Measurements from ENCODE around the gene FRYL. TPM values are rescaled to one million over a fixed set of nuclear protein-coding genes. Genes with fewer than 3 reads are reported as not detected.
"Not testable (repeated sequence)": the region's sequence is repeated elsewhere in the genome, so short reads cannot be mapped to it uniquely, and the experiment has no call there.

FRYL gene
- total RNA-seq (ENCODE audit: unreplicated experiment) = 93.3 TPM
- long read RNA-seq, partial matches to known transcripts = 2 of 5 reads
- long read RNA-seq, other reads (novel, unspliced or antisense) = 2 of 5 reads

GRCh38 chr4:48779998-48780864 lies at the start of gene FRYL:
Gene FRYL, minus strand, starts transcription at chr4:48780279. Its CDS starts 145,869 bp downstream, at chr4:48634410.
- H3K4me3 Mint-ChIP-seq (ENCODE audit: unreplicated experiment) = peak within 1 kb of the TSS; percentile 99
- H3K27me3 Mint-ChIP-seq (ENCODE audit: unreplicated experiment) = peaks cover 13% of the 10 kb centered on the region
- TF ChIP-seq, protein P1, sequence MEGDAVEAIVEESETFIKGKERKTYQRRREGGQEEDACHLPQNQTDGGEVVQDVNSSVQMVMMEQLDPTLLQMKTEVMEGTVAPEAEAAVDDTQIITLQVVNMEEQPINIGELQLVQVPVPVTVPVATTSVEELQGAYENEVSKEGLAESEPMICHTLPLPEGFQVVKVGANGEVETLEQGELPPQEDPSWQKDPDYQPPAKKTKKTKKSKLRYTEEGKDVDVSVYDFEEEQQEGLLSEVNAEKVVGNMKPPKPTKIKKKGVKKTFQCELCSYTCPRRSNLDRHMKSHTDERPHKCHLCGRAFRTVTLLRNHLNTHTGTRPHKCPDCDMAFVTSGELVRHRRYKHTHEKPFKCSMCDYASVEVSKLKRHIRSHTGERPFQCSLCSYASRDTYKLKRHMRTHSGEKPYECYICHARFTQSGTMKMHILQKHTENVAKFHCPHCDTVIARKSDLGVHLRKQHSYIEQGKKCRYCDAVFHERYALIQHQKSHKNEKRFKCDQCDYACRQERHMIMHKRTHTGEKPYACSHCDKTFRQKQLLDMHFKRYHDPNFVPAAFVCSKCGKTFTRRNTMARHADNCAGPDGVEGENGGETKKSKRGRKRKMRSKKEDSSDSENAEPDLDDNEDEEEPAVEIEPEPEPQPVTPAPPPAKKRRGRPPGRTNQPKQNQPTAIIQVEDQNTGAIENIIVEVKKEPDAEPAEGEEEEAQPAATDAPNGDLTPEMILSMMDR (IDR thresholded peaks at IDR 0.05; ENCODE audit: unreplicated experiment) = no peak
- H3K36me3 Mint-ChIP-seq (ENCODE audit: low read depth, unreplicated experiment) = peaks cover 14% of the 10 kb centered on the region
- H3K27ac Mint-ChIP-seq (ENCODE audit: unreplicated experiment) = peak within 1 kb of the TSS; percentile 96
- H3K4me1 Mint-ChIP-seq (ENCODE audit: unreplicated experiment) = peaks cover 42% of the 10 kb centered on the region
- peak; percentile 98 for DNase-seq (ENCODE audit: low spot score)
- H3K9me3 Mint-ChIP-seq (ENCODE audit: unreplicated experiment) = no peaks in the 10 kb centered on the region

DNA sequence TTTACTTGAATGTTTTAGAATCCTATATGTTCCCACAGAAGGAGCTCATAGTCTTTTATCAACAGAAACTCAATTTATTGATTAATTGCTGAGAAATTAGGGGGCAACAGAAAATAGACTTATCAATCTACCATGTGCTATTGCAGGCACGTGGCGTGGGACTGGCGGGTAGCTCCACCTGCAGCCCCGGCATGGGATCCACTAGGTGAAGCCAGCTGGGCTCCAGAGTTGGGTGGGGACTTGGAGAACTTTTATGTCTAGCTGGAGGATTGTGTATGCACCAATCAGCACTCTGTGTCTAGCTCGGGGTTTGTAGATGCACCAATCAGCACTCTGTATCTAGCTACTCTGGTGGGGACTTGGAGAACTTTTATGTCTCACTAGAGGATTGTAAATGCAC lies 47.5 kb upstream of the FRYL start:
- TF ChIP-seq, protein P1 (IDR thresholded peaks at IDR 0.05; ENCODE audit: unreplicated experiment) = no peak
- H3K9me3 Mint-ChIP-seq (ENCODE audit: unreplicated experiment) = no peaks in the 10 kb centered on the region

DNA sequence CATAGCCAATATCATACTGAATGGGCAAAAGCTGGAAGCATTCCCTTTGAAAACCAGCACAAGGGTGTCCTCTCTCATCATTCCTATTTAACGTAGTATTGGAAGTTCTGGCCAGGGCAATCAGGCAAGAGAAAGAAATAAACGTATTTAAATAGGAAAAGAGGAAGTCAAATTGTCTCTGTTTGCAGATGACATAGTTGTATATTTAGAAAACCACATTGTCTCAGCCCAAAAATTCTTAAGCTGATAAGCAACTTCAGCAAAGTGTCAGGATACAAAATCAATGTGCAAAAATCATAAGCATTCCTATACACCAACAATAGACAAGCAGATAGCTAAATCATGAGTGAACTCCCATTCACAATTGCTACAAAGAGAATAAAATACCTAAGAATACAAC lies 41.4 kb upstream of the FRYL start:
- H3K27me3 Mint-ChIP-seq (ENCODE audit: unreplicated experiment); H3K4me3 Mint-ChIP-seq (ENCODE audit: unreplicated experiment); H3K27ac Mint-ChIP-seq (ENCODE audit: unreplicated experiment); H3K9me3 Mint-ChIP-seq (ENCODE audit: unreplicated experiment); DNase-seq (ENCODE audit: low spot score); H3K36me3 Mint-ChIP-seq (ENCODE audit: low read depth, unreplicated experiment); H3K4me1 Mint-ChIP-seq (ENCODE audit: unreplicated experiment): not testable (repeated sequence)

More for the DNA sequence above, 47.5 kb upstream of the FRYL start:
- Mint-ChIP-seq H3K4me1 (ENCODE audit: unreplicated experiment) (peaks cover 11% of the 10 kb centered on the region), H3K36me3 (ENCODE audit: low read depth, unreplicated experiment) (peaks cover 3% of the 10 kb centered on the region), H3K27ac (ENCODE audit: unreplicated experiment) (no peak overlapping the region), H3K27me3 (ENCODE audit: unreplicated experiment) (peaks cover 7% of the 10 kb centered on the region), H3K4me3 (ENCODE audit: unreplicated experiment) (no peak overlapping the region)
- no peak for DNase-seq (ENCODE audit: low spot score)

DNA sequence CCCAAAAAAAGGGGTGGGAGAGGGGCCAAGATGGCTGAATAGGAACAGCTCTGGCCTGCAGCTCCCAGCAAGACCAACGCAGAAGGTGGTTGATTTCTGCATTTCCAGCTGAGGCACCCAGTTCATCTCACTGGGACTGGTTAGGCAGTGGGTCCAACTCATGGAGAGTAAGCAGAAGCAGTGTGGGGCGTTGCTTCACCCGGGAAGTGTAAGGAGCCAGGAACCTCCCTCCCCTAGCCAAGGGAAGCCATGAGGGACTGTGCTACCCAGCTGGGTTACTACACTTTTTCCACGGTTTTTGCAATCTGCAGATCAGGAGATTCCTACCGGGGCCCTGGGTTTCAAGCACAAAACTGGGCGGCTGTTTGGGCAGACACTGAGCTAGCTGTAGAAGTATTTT lies 36.9 kb upstream of the FRYL start:
- Mint-ChIP-seq H3K36me3 (ENCODE audit: low read depth, unreplicated experiment) (no peaks in the 10 kb centered on the region), H3K27ac (ENCODE audit: unreplicated experiment) (no peak overlapping the region), H3K4me3 (ENCODE audit: unreplicated experiment) (no peak overlapping the region), H3K9me3 (ENCODE audit: unreplicated experiment) (no peaks in the 10 kb centered on the region), H3K27me3 (ENCODE audit: unreplicated experiment) (peaks cover 3% of the 10 kb centered on the region), H3K4me1 (ENCODE audit: unreplicated experiment) (no peaks in the 10 kb centered on the region)
- DNase-seq (ENCODE audit: low spot score) = no peak
- TF ChIP-seq, protein P1 (IDR thresholded peaks at IDR 0.05; ENCODE audit: unreplicated experiment) = no peak

- not testable (repeated sequence) for H3K27ac Mint-ChIP-seq (ENCODE audit: unreplicated experiment); H3K36me3 Mint-ChIP-seq (ENCODE audit: low read depth, unreplicated experiment); DNase-seq (ENCODE audit: low spot score); H3K9me3 Mint-ChIP-seq (ENCODE audit: unreplicated experiment); H3K4me1 Mint-ChIP-seq (ENCODE audit: unreplicated experiment); H3K27me3 Mint-ChIP-seq (ENCODE audit: unreplicated experiment); H3K4me3 Mint-ChIP-seq (ENCODE audit: unreplicated experiment)
These were observed 36.2 kb upstream of the FRYL start for GRCh38 chr4:48816297-48816696.

DNA sequence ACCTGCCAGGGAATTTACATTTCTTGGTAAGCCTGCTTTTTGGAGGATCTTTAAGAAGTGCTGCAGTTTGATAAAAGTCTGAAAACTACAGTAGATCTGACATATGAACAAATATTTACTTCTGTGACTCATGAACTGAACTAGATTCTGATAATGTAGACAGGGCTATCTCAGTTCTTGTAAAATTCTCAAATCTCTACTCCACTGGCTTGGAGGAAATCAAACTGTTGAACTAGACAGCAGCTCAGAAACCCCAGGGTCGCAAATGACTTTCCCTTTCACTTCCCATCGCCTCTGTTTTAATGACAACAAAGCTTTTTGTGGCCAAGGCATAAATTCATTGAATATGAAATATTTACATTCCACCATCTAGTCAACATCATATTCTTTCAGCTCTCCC lies 35.4 kb upstream of the FRYL start:
- Mint-ChIP-seq H3K4me3 (ENCODE audit: unreplicated experiment) (no peak overlapping the region), H3K27me3 (ENCODE audit: unreplicated experiment) (peaks cover 4% of the 10 kb centered on the region), H3K36me3 (ENCODE audit: low read depth, unreplicated experiment) (no peaks in the 10 kb centered on the region), H3K9me3 (ENCODE audit: unreplicated experiment) (no peaks in the 10 kb centered on the region), H3K4me1 (ENCODE audit: unreplicated experiment) (peaks cover 2% of the 10 kb centered on the region), H3K27ac (ENCODE audit: unreplicated experiment) (no peak overlapping the region)
- TF ChIP-seq, protein P1 (IDR thresholded peaks at IDR 0.05; ENCODE audit: unreplicated experiment) = no peak
- DNase-seq (ENCODE audit: low spot score) = no peak

All from endothelial cell (in vitro differentiated cells).